HEK293T (cell line): ENCODE results near the gene CRYL1.

Experiments
- ARNT ChIP-seq: fragments of 450-650 bp; IDR thresholded peaks from 2 replicates; pipeline ENCODE4 v1.6.1; 2017; ENCODE audit warnings: mild to moderate bottlenecking
- BHLHE40 ChIP-seq: fragments of 450-650 bp; IDR thresholded peaks from 2 replicates; pipeline ENCODE4 v1.6.1; 2016; ENCODE audit warnings: mild to moderate bottlenecking, moderate library complexity, borderline replicate concordance
- CTBP1 ChIP-seq: fragments of 450-650 bp; IDR thresholded peaks from 2 replicates; pipeline ENCODE4 v1.6.1; 2016; ENCODE audit warnings: borderline replicate concordance
- FOXA1 ChIP-seq: fragments of 450-650 bp; IDR thresholded peaks from 2 replicates; pipeline ENCODE4 v1.6.1; 2016; ENCODE audit warnings: mild to moderate bottlenecking
- FOXM1 ChIP-seq: fragments of 450-650 bp; IDR thresholded peaks from 2 replicates; pipeline ENCODE4 v1.6.1; 2017; ENCODE audit warnings: mild to moderate bottlenecking, borderline replicate concordance
- LEF1 ChIP-seq: fragments of 450-650 bp; IDR thresholded peaks from 2 replicates; pipeline ENCODE4 v1.6.1; 2017; ENCODE audit warnings: mild to moderate bottlenecking, borderline replicate concordance
- SP1 ChIP-seq: fragments of 450-650 bp; IDR thresholded peaks from 2 replicates; pipeline ENCODE4 v1.6.1; 2017
- SUZ12 ChIP-seq: fragments of 450-650 bp; IDR thresholded peaks from 2 replicates; pipeline ENCODE4 v1.6.1; 2016; ENCODE audit warnings: mild to moderate bottlenecking
- ZNF384 ChIP-seq: fragments of 450-650 bp; IDR thresholded peaks from 2 replicates; pipeline ENCODE4 v1.6.1; 2016
- TF ChIP-seq, protein P1 (sequence below): fragments of 450-650 bp; IDR thresholded peaks from 2 replicates; pipeline ENCODE4 v1.6.1; 2016

- no peak for TF ChIP-seq FOXA1
- TF ChIP-seq LEF1, result no peak
- no peak for TF ChIP-seq FOXM1
- no peak for TF ChIP-seq CTBP1
- TF ChIP-seq BHLHE40, result no peak
- TF ChIP-seq, protein P1, sequence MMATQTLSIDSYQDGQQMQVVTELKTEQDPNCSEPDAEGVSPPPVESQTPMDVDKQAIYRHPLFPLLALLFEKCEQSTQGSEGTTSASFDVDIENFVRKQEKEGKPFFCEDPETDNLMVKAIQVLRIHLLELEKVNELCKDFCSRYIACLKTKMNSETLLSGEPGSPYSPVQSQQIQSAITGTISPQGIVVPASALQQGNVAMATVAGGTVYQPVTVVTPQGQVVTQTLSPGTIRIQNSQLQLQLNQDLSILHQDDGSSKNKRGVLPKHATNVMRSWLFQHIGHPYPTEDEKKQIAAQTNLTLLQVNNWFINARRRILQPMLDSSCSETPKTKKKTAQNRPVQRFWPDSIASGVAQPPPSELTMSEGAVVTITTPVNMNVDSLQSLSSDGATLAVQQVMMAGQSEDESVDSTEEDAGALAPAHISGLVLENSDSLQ, result no peak
- TF ChIP-seq SP1, result no peak
- TF ChIP-seq SUZ12, result no peak
- no peak for TF ChIP-seq ARNT
- TF ChIP-seq ZNF384, result no peak
Observed at GRCh38 chr13:20394169-20394501, 131.5 kb downstream of the CRYL1 start.
